ENCODE measurements around the gene DMRT3.
A peak's percentile ranks its signal among the peaks of the same experiment; 100 is the strongest.

DMRT3 gene, protein sequence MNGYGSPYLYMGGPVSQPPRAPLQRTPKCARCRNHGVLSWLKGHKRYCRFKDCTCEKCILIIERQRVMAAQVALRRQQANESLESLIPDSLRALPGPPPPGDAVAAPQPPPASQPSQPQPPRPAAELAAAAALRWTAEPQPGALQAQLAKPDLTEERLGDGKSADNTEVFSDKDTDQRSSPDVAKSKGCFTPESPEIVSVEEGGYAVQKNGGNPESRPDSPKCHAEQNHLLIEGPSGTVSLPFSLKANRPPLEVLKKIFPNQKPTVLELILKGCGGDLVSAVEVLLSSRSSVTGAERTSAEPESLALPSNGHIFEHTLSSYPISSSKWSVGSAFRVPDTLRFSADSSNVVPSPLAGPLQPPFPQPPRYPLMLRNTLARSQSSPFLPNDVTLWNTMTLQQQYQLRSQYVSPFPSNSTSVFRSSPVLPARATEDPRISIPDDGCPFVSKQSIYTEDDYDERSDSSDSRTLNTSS

DNA sequence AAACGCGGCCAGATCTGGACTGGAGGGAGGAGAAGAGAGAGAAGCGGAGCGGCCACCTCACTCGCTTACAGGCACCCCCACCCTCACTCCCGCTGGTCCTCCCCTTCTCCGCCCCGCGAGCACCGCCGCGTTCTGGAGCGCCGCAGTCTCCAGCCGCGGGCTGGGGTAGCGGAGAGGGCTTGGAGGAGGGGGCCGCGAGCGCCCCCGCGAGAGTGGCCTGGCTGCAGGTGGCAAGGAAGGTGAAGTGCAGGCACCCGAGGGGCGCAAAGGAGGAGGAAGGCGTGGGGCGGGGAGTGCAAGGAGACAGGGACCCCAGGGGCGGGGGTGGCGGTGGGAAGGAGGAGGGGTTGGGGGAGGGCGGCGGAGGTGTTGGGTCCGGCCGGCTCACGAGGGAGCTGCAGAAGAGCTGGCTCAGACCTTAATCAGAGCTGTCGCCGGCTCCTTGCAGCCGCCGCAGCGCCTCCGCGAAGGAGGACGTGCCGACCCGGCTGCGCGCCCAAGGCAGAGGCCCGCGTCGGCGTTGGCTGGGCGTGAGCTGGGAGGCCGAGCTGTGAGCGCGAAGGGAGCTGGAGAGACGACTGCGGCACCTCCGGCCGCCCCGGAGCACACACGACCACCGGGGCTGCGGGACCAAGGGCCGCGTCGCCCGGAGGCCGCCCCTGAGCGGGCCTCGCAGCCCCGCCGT is at the start of gene DMRT3:
TSS of gene DMRT3 (plus strand) at position 398 of the 685 bp plus-strand sequence. CDS start 347 bp downstream, outside the sequence.
- DNase-seq, result no peak

DNA sequence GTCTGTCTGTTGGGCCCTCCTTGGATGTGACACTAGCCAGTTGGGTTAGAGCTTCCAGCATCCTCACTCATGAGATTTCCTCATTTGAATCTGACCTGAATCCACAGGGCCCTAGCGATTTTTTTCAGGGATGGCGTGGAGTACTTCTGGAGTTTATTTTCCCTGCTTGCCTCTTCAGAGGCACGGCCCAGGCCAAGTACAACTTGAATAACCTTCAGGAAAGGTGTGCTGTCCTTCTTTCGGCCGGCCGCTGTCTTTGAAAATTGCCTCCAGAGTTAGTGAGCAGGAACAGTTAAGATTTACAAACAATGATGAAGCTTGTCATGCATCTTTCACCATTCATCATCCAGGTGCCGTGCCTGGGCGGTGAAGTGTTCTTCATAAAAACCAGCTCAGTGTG is 49.5 kb upstream of the DMRT3 start:
- no peak for DNase-seq

DNA sequence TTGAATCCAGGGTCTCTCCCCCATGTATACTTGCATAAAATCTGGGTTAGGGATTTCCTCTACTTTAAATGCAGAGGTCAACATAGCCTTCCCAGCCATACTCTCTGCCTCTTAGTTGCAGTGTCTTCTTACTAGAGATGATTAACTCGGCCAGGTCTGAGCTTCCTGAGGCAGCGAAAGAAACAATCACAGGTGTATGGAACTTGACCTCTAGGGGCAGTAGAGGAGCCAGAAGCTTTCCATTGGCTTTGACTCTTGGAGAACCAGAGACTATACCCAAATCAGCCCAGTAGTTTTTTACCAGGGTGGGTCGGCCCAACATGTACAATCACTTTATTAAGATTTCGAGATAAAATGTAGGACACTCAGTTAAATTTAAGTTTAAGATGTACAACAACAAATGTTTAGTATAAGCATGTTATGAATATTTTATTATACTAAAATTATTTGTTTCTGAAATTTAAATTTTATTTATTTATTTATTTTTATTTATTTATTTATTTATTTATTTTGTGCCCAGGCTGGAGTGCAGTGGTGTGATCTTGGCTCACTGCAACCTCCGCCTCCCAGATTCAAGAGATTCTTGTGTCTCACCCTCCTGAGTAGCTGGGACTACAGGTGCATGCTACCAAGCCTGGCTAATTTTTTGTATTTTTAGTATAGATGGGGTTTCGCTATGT is 48.0 kb upstream of the DMRT3 start:
- peak; percentile 2 to 3 for DNase-seq

DNA sequence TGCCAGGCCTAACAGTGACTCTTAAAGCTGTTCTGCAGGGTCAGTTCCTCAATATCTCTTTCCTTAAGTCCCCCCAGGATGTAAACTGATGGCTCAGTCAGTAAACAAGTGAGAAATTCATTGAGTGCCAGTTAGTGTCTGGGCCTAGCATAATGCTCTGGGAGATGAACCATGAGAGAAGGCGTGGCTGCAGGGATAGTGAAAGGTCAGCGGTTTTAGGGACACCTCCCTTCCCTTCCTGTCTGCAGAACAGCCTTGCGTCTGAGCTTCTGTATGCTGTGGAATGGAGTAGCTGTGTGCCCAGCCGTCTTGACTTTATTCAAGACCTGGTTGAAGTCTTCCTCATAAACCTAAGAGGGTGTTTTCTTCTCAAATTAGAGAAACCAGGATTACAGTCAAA is 46.7 kb upstream of the DMRT3 start:
- no peak for DNase-seq

DNA sequence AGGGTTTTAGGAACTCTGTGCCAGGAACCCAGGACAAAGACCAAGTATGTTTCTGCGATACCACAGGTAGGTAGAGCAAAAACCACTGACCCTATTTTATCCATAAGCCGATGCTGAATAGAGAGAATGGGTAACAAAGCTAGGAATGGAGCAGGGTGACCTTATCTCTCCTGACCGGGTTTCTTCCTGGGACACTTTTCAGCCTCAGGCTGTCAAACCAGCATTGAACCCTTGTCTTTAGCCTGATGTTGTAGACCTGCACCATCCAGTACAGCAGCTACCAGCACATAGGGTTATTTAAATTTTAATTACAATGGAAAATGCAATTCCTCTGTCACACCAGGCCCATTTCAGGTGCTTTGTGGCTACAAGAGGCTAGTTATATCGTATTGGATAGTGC is 43.1 kb upstream of the DMRT3 start:
- no peak for DNase-seq

DNA sequence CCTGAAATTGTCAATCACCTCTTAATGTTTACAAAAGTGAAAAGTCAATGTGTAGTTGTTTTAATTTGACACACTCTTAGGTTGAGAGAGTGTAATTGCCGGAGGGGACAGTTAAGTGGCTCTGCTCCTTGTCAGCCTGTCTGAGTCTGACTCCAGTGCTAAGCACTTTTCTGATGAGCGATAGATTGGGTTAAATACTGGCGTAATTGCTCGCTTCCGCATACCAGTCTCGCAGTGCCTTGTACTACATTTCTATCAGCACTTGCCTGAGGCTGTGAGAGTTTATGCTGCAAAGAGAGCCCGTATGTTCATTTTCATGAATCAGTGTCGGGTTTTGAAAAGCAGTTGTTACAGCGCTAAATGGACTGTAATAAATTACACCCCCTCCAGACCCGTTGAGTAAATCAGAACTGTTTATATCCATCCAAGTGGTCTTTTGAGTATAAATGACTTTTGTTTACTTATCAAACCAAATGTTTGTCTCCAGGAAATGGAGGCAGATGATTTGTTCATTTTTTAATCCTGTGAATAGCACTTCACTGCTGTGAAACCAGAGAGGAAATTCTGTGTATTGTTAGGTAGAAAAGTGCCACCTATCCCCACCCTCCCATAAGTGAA is 41.0 kb upstream of the DMRT3 start:
- no peak for DNase-seq

DNA sequence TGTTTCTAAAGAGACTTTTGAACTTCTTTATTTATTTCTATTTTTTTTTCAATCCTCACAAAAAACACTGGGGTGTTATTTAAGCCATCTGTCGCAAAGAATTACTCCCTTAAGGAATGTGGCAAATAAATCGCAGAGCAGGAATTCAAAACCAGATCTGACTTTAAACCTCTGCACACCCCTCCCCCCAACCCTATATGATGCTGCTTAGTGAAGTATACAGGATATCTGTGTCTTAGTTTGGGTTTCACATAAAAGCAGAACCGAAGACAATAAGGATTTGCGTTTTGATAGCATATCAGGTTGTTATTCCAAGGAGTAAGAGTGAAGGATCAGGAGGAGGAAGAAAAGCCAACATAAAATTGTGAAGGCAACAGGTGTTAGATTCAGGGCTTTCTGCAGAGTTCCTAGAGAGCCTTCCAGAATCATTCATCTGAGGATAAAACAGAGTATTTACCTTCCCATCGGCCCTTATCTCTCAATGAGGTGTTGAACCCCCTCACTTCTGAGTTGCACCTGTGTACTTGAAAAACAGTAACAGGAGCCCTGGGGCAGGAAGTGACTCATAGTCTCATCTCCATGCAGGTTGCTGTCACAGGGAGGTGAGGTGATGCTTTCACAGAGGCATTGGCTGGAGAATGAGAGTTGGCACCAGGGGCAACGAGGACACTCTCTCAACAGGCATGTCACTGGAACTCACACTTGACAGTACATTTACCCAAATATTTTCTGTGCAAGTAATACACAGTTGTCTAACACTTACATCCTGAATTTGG is 33.5 kb upstream of the DMRT3 start:
- DNase-seq, result no peak

DNA sequence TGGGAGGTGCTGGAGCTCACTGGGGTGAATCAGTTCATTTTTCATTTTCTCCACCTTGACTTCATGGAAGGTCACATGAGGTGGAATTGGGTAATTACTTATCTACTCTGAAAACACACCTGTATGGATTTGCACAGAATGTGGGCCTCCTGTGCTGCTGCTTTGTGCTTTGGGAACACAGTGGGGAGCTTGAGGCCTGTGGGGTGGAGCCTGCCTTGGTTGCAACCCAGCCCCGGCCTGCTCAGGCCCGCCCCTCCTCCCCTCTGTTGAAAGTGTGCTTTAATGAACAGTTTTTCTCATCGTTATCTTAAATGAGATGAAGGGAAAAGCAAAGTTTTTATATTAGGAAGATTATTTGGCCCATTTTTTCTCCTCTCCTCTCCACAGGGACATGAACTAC is 28.5 kb upstream of the DMRT3 start:
- DNase-seq, result no peak

DNA sequence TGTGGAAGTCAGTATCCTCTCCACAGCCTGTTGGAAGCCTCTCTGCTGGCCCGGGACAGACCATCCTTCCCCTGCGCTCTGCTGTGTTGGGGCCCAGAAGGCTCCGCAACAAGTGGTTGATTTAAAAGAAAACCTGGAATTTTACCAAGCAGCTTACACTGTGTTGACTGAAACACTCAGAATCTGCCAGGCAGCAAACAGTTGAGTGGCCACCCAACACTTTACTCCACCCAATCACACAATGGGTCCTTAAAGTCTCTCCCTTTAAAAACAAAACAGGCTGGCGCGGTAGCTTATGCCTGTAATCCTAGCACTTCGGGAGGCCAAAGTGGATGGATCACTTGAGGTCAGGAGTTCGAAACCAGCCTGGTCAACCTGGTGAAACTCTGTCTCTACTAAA is 28.0 kb upstream of the DMRT3 start:
- no peak for DNase-seq

DNA sequence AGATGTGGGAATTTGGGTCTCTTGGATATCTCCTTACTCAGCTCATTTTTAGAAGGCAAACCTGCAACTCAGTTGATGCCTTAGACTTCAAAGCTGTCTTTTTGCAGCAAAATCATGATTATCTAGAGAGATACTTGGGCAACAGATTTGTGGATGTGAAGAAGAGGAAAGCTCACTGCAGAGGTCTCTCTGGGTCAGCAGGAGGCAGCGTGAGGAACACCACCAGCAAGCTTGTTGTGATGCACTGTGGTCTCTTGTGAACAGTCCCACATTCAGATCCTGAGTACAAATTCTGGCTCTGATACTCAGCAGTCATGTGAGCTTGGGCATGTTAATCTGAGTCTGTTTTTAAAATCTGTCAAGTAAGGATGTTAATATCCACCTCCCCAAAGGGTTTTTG is 26.3 kb upstream of the DMRT3 start:
- no peak for DNase-seq

DNA sequence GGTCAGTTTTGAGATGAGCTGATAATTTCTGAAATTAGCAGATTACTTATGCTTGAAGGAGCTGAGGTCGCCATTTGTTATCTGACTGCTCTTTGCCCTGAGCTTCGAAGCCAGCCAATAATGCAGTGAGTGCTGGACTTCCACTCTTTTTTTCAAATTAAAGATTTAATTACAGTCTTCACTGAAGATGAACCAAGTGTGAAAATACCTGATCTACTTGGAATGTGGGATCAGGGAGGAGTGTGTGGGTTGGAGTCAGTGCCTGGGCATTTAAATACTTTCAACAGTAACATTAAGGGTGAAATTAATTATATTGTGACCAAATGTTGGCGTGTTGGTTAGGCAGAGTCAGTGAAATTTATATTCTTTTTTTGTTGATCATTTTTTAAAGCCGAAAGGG is 23.9 kb upstream of the DMRT3 start:
- no peak for DNase-seq

DNA sequence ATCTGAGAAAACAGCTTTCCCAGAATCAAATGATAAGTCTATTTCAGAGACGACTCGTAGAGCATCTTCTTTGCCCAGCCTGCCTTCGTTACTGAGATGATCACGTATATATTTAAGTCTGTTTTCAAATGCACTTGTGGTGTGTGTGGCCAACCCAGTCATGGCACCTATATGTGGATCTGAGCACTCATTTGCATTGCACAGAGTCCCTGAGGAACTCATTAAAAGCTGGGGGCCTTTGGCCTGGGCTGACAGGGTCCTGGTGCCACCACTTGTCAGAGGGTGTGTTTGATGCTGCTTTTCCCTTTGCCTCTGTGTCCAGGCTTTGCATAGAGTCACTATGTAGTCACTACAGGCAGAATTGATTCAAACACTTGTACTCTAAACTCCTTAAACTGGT is 17.4 kb upstream of the DMRT3 start:
- DNase-seq, result no peak

DNA sequence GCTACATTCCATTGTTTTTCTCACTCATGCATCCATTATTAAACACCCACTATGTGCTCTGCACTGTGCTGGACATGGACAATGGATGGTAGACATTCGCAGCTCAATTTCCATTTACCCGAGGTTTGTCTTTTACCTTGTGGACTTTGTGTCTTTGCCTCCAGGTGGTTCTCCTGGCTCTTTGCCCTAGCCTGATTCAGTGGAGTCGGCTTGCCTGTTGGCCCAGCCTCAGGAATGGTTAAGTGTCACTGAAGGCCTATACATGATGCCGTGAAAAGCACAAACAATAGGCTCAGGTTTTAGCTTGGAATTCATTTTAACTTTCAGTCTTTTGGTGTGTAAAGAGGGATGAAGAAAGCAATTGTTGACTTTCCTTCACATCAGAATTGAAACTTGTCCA is 16.5 kb upstream of the DMRT3 start:
- no peak for DNase-seq

DNA sequence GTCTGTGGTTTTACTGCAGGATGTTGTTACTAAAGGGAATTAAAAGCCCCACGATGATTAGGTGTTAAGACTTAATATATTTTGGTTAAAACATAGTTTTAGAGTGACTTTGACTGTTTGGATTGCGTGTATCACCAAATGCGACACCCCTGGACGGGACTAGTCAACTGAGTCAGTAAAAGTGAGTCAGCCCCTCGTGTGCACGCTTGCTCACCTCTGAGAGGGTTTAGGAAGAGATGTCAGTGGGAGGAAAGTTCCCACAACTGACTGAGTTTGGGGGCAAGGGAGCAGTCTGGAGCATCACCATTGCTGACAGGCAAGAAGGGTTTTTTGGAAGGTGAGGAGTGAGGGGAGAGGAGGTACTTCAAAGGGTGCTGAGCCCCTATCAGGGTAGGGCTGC is 14.4 kb upstream of the DMRT3 start:
- no peak for DNase-seq

DNA sequence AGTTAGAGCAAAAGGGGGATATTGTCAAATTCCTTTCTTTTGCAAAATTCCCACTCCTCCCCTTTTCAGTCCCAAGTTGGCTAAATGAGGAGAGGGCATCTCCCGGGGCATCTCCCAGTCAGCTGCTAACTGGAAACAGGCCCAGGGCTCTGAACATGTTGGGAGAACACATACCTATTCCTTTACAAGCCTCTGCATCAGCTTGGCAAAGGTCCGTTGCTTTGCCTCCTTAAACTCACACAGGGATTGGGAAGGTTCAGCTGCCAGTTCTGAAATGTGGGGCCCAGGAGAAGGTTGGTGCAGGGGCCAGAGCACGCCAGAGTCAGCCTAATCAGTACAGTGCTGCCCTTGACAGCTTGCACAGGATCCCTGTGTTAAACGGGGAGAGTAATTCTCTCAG is 11.0 kb upstream of the DMRT3 start:
- DNase-seq, result no peak

DNA sequence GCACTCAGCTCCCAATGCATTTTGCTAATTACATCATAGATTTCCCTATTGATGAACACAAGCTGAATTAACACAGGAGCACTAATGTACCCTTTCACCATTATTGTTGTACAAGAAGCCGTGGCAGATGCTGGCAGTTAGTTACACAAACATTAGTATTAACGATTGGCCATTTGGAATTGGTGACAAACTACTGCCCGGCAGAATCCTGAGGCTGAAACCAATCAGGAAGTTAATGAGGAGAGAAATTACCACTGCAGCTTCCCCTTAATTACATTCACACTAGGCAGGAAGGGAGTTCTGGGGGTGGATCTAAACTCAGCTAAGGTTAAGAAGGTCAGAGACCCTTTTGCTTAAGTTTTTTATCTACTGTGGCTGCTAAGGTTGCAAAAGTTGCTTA is 9.6 kb upstream of the DMRT3 start:
- DNase-seq, result no peak

DNA sequence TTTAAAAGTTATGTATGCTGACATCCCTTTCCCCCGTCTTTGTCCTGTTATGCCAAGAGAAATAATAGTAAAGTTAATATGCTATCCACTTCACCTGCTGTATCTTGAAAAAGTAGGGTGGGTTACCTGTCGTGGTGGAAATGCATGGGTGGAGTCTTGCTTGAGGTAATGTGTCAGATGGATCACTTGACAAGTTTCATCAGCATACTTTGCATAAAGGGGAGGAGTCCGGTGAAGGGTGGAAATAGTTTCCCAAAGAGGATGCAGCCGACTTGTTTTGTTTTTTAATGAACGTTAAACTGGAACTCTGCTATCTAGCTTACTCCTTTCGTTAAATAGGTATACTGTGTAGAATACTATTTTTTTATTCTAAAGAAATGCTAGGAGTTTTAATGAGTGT is 9.0 kb upstream of the DMRT3 start:
- DNase-seq, result no peak

DNA sequence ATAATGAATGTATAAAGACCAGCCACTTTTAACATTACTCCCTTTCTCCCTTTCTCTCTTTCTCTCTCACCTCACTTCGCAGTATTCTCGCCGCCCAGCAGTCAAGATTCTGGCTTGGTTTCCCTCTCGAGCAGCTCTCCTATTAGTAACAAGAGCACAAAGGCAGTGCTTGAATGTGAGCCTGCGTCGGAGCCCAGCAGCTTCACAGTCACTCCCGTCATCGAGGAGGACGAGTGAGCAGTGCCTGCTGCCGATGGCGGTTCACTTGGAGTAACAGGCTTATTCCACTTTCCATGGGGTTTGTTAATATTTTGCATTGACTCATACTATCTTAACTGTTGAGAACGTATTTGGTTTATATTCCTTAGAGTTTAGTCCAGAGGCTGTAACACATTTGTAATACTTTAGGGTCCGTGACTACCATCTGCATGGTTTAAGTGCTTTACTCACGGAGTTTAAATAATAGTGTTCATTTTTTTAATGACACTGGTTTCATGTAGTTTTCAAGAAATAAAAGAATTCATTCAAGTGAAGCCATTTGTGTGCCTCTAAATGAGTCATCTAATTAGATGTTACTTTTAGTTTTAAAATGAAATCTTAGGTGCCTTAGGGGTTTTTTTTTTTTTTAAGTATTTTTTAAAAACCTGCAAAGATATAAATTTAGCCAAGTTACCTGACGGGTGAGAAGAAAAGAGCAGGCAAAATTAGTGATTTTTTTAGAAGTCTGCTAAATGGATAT is 8.4 kb upstream of the DMRT3 start:
- DNase-seq, result no peak

DNA sequence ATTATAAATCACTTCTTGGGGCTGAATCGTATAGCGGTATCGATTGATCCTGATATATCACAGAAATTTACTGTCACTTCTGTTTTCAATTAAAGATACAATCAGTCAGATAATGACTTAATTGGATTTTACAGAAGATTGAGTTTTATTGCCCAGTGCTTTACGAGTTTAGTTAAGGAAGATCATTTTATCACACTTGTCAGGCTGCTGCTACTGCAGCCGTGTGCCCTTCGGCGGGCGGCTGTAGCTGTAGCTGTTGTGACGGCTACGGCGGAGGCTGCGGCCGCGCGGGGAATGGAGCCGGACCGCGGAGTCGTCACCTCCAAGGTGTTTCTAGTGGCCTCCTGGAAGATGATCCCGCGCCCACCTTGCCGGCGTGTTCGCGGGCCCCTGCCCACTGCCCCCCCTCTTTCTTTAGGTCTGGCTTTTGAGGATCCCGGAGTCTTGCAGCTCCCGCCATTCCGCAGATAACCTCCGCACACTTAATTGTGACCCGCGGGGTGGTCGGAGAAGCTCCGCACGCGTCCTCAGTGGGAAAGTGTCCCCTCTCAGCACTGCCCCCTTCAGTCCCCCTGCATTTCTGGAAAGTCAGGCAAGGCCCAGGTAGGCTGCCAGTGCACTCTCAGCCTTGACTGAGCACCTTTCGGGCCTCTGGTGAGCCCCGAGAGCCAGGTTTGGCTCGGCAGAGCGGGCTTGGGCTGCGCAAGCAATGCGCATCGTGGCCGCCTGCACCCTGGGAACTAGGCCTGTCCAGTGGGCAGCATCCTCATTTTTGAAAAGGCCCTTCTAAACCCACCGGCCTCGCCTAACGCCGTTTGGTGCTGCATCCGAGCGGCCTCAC is 6.9 kb upstream of the DMRT3 start:
- DNase-seq, result no peak

DNA sequence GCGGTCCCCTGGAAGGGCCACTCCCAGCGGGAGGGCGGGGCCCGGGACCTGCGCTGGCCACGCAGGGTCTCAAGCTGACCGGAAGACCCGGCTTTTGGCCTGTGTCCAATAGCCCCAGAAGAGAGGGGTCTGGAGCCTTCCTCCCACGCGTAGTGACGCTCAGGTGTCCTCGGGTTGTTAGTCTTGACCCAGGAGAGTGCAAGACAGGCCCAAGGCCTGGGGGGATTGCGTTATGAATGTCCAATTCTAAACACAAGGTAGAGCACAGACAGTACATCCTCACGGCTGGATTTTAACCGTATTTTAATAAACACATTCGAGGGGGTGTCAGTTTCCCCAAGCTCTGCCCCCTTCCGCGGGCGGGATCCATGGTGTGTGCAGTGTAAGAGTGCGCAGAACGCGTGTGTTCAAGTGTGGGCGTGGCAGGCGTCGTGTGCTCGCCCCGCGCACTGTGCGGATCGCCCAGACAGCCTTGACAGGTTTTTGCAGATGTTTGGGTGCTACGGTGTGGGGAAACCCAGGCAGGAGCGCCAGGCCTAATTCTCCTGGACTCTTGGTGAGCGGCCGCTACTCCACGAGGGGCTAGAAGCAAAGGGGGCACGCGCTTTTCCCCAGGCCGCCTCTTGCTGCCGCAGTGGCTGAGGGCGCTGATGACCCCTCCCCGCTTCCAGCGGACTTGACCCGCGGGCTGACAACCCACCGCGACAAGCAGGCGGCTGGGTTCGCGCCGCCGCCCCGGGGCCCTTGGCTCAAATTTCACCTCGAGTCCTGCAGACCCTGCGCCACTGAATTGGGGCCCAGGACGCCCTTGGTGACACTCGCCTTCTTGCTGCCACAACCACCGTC is 6.1 kb upstream of the DMRT3 start:
- DNase-seq, result no peak

Data from stimulated activated CD4-positive, alpha-beta T cell treated with anti-CD3 and anti-CD28 coated beads, Interleukin-2, amount 100 ng/mL, for 48 hours (primary cell).